Stimulated activated CD8-positive, alpha-beta memory T cell treated with anti-CD3 and anti-CD28 coated beads, Interleukin-7, amount 100 ng/mL, for 4 hours (primary cell): ENCODE data around the gene SHMT2.
A peak's percentile ranks its signal among the peaks of the same experiment; 100 is the strongest.

Experiments used
- DNase-seq, 2 donors: peaks; one replicate each; pipeline ENCODE4 v3.0.0-alpha.2; 2020; ENCODE audit warnings: low read depth in 2 of 2

SHMT2 gene

GRCh38 chr12:57226588-57227314 lies 2.8 kb upstream of the SHMT2 start:
- no peak for DNase-seq

DNA sequence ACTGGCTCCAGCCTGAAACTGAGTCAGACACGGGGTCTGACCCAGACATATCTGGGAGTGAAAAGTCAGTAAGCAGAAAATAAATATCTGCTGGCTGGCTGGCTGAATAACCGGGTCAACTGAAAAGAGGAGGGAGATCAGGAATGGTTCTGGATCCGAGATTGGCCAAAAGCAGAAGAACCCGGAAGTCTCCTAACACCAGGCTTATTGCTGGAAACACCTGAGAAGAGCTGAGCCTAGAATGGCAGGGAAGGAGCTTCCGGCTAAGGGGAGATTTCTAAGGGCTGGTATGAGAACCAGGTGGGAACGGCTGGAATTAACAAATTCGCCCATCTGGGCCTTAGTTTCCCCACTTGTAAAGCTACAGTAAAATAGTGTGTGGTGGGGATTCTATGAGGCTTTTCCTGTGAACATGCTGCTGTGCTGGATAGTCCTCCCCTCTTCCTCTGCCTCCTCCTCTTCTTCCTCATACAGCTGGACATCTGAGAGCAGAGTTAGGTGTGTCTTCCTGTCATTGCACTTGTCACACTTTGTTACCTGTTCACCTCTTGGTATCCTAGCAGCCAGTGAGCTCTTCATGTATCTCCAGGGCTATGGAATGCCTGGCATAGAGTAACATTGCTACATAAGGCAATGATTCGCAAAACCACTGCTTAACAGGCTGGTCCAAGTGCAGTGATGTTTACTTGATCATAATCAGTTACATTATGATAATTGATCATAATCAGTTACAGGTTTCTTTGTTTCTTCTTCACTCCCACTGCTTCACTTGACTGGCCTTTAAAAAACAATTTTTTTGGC lies 2.0 kb upstream of the SHMT2 start:
- DNase-seq: no peak

GRCh38 chr12:57229046-57229633 lies 371 bp upstream of the SHMT2 start:
- DNase-seq: no peak

DNA sequence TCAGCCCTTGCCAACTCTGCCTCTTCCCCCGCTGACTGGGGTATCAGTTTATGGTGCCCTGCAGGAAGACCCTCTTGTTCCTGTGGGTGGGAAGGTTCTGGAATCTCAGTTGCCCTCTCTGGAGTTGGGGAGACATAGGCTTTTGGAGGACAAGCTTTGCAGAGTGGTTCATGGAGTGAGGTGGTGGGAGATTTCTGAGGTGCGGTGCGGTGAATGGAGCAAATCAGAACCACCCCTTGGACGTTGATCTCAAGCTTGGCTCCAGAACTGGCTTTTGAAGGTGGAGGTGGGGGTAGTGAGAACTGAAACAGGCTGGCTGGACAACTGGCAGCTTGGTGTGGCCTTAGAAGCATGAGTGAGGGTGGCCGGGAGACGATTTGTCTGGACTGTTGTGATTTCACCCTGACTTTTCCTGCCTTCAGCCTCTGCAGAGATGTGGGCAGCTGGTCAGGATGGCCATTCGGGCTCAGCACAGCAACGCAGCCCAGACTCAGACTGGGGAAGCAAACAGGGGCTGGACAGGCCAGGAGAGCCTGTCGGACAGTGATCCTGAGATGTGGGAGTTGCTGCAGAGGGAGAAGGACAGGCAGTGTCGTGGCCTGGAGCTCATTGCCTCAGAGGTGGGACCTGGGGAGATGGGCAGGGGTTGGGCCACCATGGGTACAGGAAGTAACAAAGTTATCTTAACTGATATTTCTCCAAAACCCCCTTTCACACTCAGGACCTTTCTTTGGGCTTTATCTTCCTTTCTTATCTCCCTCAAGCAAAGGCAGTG lies 1.1 kb downstream of the SHMT2 start:
- DNase-seq: no peak

GRCh38 chr12:57231276-57232021 lies 1.9 kb downstream of the SHMT2 start:
- DNase-seq: no peak

DNA sequence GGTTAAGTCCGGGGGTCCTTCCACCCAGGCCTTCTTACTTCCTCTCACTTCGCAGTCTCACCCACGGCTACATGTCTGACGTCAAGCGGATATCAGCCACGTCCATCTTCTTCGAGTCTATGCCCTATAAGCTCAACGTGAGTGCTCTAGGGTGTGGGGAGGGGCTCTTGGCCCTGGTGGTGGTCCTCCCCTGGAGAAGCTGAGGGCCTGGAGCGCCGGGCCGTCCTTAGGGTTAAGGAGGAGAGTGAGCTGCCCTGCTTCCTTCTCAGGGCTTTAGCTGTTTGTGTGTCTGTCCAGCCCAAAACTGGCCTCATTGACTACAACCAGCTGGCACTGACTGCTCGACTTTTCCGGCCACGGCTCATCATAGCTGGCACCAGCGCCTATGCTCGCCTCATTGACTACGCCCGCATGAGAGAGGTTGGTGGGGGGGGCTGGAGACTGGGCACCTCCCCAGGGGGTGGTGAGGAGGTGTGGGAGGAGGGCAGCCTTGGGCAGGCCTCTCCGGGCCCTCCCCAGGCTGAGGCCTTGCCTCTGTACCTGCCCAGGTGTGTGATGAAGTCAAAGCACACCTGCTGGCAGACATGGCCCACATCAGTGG lies 2.7 kb downstream of the SHMT2 start:
- DNase-seq: no peak

GRCh38 chr12:57233357-57234232 lies 4.1 kb downstream of the SHMT2 start:
- DNase-seq: no peak

GRCh38 chr12:57234233-57234570 lies 4.7 kb downstream of the SHMT2 start:
- DNase-seq: no peak

- no peak for DNase-seq
Observed at GRCh38 chr12:57234571-57235016, 5.1 kb downstream of the SHMT2 start.

DNA sequence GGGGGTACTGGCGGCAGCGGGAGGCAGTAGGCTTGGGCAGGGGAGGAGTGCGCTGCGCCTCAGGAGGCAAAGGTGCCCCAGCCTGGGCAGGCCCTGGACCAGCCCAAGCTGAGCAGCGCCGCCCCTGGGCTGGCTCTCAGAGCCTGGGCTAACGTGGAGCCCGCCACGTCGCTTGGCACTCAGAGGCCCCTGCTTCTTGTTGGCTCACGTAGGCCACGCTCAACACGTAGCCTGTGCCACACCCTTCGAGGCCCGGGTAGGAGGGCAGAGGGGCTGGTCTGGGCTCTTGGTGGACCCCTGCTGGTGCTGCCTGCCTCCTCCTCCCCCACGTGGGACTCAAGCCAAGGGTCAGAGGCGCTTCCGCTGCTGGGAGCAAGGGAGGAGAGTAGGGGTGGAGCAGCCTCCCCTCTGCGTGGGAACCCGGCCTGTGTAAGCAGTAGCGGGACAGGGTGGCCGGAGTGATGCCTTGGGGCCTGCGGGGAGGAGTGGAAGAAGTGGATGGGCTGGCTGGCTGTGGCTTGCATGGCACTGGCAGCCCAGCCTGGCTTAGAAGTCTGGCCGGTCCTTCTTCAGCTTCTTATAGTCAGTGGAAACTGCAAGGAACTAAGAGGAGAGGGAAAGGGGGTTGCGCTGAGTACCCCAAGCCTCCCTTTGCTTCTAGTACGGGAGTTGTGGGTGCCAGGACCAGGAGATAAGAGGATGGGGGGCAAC lies 5.7 kb downstream of the SHMT2 start:
- DNase-seq: no peak

DNA sequence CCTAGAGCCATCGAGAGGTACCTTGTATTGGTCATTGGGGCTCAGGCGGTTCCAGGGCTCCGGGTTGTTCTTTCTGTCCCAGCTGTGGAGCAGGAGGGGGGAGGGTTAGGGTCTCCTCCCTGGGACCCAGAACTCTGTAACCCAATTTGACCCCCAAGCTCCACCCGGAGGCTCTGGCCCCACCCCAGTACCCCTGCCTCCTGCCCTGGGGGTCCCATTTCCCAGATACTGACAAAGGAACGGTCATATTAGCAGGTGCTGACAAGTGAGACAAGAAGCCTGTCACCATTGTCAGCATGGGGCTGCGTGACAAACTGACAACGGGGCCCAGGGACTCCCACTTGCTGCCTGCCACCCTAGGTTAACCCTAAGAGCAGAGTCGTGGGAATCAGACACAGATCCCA lies 6.2 kb downstream of the SHMT2 start:
- DNase-seq: no peak

DNA sequence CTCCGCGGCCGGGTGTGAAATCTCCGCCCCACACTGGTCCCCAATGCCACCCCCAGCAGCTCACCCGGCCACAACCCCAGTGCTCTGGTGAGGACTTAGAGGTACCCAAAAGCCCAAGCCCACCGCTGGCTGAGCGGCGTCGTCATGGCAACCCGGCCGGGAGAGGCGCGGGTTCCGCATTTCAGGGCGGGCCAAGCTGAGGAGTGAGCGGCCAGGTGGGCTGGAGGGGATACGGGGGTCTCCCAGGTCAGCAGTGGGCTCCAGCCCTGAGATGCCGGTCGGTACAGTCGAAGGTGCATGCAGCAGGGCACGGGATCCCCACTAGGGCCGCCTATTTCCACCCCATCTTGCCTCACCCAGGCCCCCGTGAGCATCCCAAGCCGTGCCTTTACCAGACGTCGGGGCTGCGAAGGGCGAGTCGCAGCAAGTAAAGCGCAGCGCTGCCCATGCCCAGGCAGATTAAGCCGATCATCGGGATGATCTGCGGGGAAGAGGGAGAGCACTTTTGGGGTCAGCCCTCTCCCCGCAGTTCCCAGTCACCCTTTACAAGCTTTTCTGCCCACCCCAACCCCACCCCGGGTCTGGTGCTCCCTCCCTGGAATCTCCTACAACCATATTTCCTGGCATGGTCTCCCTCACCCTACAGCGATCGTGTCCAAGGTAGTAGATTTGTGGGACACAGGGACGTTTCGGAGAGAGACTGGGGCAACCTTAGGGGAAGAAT lies 6.9 kb downstream of the SHMT2 start:
- no peak for DNase-seq

GRCh38 chr12:57236925-57237595 lies 7.5 kb downstream of the SHMT2 start:
- no peak for DNase-seq

DNA sequence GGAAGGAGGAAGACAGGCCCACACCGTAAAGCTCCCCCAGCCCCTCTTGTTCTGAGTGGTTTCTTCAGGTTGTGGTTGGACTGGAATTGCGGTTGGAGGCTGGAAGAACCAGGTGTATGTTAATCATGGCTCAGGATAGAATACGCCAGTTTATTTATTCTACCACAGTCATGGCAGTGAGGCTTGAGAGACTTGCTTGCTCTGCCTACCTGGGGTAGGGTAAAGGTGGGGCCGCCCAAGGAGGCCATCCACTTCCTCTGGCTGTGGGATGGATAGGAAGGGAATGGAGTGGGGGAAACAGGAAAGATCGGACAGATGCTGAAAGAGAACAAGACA lies 8.1 kb downstream of the SHMT2 start:
- DNase-seq: no peak

- DNase-seq: no peak
Observed at GRCh38 chr12:57237932-57238853, 8.7 kb downstream of the SHMT2 start.

DNA sequence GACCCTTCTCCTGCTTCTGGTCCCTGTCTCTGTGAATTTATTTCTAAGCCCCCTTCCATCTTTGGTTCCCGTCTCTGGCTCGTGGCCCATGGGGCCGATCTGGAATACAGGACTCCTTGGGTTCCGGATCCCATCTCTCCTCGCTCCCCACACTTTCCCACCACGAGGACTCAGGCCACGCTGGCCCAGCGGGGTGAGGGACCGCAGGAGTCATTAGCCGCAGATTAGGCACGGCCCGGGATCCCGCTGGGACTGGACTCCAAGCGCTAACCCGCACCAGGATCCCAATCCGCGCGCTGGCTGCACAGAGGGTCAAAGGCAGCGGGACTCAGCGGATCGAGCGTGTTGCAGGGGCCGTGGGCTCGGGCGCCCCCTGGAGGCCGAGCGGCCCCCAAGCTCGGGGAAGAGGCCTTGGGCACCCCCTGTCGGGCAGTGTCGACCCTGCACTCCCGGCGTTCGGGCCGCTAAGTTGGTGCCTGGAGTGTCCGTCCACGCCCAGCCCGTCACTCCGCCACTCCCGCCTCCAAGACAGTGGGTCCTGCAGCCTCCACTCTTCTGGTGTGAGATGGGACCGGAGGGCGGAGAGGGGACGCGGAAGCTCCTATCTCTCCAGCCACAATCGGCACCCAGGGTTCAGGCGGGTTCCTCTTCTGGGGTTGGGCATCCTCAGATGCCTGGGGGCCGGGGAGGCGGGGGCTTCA lies 9.5 kb downstream of the SHMT2 start:
- peak; percentile 58 to 76 for DNase-seq
